NCI-H1048 (cell line): ENCODE measurements around the gene FOXO4.

Experiments used
- DNase-seq: peaks from one replicate; lab custom pipeline; 2025; lab: John Stamatoyannopoulos, UW

Gene FOXO4

GRCh38 chrX:71098951-71099506, 3.4 kb downstream of the FOXO4 start:
- DNase-seq, result no peak

GRCh38 chrX:71099736-71100135, 4.1 kb downstream of the FOXO4 start:
- no peak for DNase-seq

- DNase-seq, result no peak
Measured at GRCh38 chrX:71100581-71101505, 5.2 kb downstream of the FOXO4 start.

- no peak for DNase-seq
Measured at GRCh38 chrX:71102292-71102691, 6.6 kb downstream of the FOXO4 start.

- no peak for DNase-seq
Measured at GRCh38 chrX:71103110-71103983, 7.7 kb downstream of the FOXO4 start.

- DNase-seq, result no peak
Measured at GRCh38 chrX:71105628-71106027, 10.0 kb downstream of the FOXO4 start.

- no peak for DNase-seq
Measured at GRCh38 chrX:71106427-71106826, 10.8 kb downstream of the FOXO4 start, which contains the start of gene CXorf65. Gene CXorf65 (minus strand): TSS chrX:71106740. CDS start chrX:71106556, 184 bp downstream.

GRCh38 chrX:71107245-71107644, 11.6 kb downstream of the FOXO4 start:
- no peak for DNase-seq

GRCh38 chrX:71107762-71108360, 12.2 kb downstream of the FOXO4 start:
- no peak for DNase-seq

GRCh38 chrX:71109051-71109450, 13.4 kb downstream of the FOXO4 start:
- DNase-seq, result no peak

- no peak for DNase-seq
Measured at GRCh38 chrX:71111141-71111843, 15.6 kb downstream of the FOXO4 start, which contains the start of gene IL2RG. Gene IL2RG (minus strand): TSS chrX:71111577. CDS start chrX:71111539, 38 bp downstream.

- DNase-seq, result no peak
Measured at GRCh38 chrX:71111921-71112431, 16.3 kb downstream of the FOXO4 start.

GRCh38 chrX:71117358-71117757, 21.7 kb downstream of the FOXO4 start:
- no peak for DNase-seq

- peak; percentile 34 for DNase-seq
Measured at GRCh38 chrX:71118032-71118984, 22.7 kb downstream of the FOXO4 start, which contains the start of gene MED12. Gene MED12 (plus strand): TSS chrX:71118596. CDS start chrX:71118755, 159 bp downstream.

- DNase-seq, result no peak
Measured at GRCh38 chrX:71118985-71119535, 23.4 kb downstream of the FOXO4 start.

- DNase-seq, result no peak
Measured at GRCh38 chrX:71128166-71128833, 32.6 kb downstream of the FOXO4 start.

GRCh38 chrX:71128915-71129765, 33.5 kb downstream of the FOXO4 start:
- DNase-seq, result no peak

- no peak for DNase-seq
Measured at GRCh38 chrX:71131510-71131909, 35.9 kb downstream of the FOXO4 start.
